Measurements from ENCODE around the gene NELL1. TPM values are rescaled to one million over a fixed set of nuclear protein-coding genes. Genes with fewer than 3 reads are reported as not detected.
"Not testable (repeated sequence)": the region's sequence is repeated elsewhere in the genome, so short reads cannot be mapped to it uniquely, and the experiment has no call there.

Gene NELL1
- total RNA-seq, 6 experiments from 2014 or later, result not detected

- peaks cover 50% of the 10 kb centered on the region for H3K9me3 Mint-ChIP-seq
Observed at GRCh38 chr11:21258414-21258813, 589.0 kb downstream of the NELL1 start.

GRCh38 chr11:21260101-21260500 is 590.7 kb downstream of the NELL1 start:
- Mint-ChIP-seq H3K4me3 (no peak overlapping the region), H3K4me1 (ENCODE audit: low read depth) (no peaks in the 10 kb centered on the region), H3K27ac (no peak overlapping the region), H3K9me3 (peaks cover 50% of the 10 kb centered on the region), H3K36me3 (ENCODE audit: low read depth) (no peaks in the 10 kb centered on the region), H3K27me3 (ENCODE audit: insufficient read depth) (no peaks in the 10 kb centered on the region; the same call in 1 of the 2 replicates)
- no peak for DNase-seq
- no peak for TF ChIP-seq CTCF (IDR thresholded peaks at IDR 0.05)

More at GRCh38 chr11:21258414-21258813, 589.0 kb downstream of the NELL1 start:
- no peak for DNase-seq
- no peak for TF ChIP-seq CTCF (IDR thresholded peaks at IDR 0.05)
- Mint-ChIP-seq H3K27ac (no peak overlapping the region), H3K27me3 (ENCODE audit: insufficient read depth) (no peaks in the 10 kb centered on the region; the same call in 1 of the 2 replicates), H3K36me3 (ENCODE audit: low read depth) (no peaks in the 10 kb centered on the region), H3K4me3 (no peak overlapping the region), H3K4me1 (ENCODE audit: low read depth) (no peaks in the 10 kb centered on the region)

GRCh38 chr11:21262992-21263391 is 593.6 kb downstream of the NELL1 start:
- H3K4me1 Mint-ChIP-seq (ENCODE audit: low read depth), result no peaks in the 10 kb centered on the region
- no peaks in the 10 kb centered on the region for H3K36me3 Mint-ChIP-seq (ENCODE audit: low read depth)
- no peak overlapping the region for H3K4me3 Mint-ChIP-seq
- TF ChIP-seq CTCF (IDR thresholded peaks at IDR 0.05), result no peak
- DNase-seq, result no peak
- H3K9me3 Mint-ChIP-seq, result peaks cover 46% of the 10 kb centered on the region
- no peak overlapping the region for H3K27ac Mint-ChIP-seq
- no peaks in the 10 kb centered on the region for H3K27me3 Mint-ChIP-seq (ENCODE audit: insufficient read depth)

GRCh38 chr11:21264125-21264524 is 594.7 kb downstream of the NELL1 start:
- no peak for DNase-seq

GRCh38 chr11:21268036-21268435 is 598.6 kb downstream of the NELL1 start:
- H3K36me3 Mint-ChIP-seq (ENCODE audit: low read depth), result no peaks in the 10 kb centered on the region; the same call in 1 of the 2 replicates
- H3K27ac Mint-ChIP-seq, result no peak overlapping the region
- DNase-seq, result no peak
- H3K9me3 Mint-ChIP-seq, result peaks cover 60% of the 10 kb centered on the region
- peaks cover 1% of the 10 kb centered on the region for H3K27me3 Mint-ChIP-seq (ENCODE audit: insufficient read depth)
- H3K4me3 Mint-ChIP-seq, result no peak overlapping the region
- H3K4me1 Mint-ChIP-seq (ENCODE audit: low read depth), result no peaks in the 10 kb centered on the region
- no peak for TF ChIP-seq CTCF (IDR thresholded peaks at IDR 0.05)

More at GRCh38 chr11:21264125-21264524, 594.7 kb downstream of the NELL1 start:
- Mint-ChIP-seq H3K4me3 (no peak overlapping the region), H3K9me3 (peaks cover 47% of the 10 kb centered on the region), H3K4me1 (ENCODE audit: low read depth) (no peaks in the 10 kb centered on the region), H3K36me3 (ENCODE audit: low read depth) (no peaks in the 10 kb centered on the region), H3K27ac (no peak overlapping the region), H3K27me3 (ENCODE audit: insufficient read depth) (no peaks in the 10 kb centered on the region)
- TF ChIP-seq CTCF (IDR thresholded peaks at IDR 0.05), result no peak

GRCh38 chr11:21272139-21272538 is 602.8 kb downstream of the NELL1 start:
- not testable (repeated sequence) for H3K36me3 Mint-ChIP-seq (ENCODE audit: low read depth); H3K27me3 Mint-ChIP-seq (ENCODE audit: insufficient read depth); H3K27ac Mint-ChIP-seq; H3K4me1 Mint-ChIP-seq (ENCODE audit: low read depth); H3K4me3 Mint-ChIP-seq; DNase-seq
- H3K9me3 Mint-ChIP-seq, result peaks cover 54% of the 10 kb centered on the region
